ENCODE data around the gene VWA3A.

DNA sequence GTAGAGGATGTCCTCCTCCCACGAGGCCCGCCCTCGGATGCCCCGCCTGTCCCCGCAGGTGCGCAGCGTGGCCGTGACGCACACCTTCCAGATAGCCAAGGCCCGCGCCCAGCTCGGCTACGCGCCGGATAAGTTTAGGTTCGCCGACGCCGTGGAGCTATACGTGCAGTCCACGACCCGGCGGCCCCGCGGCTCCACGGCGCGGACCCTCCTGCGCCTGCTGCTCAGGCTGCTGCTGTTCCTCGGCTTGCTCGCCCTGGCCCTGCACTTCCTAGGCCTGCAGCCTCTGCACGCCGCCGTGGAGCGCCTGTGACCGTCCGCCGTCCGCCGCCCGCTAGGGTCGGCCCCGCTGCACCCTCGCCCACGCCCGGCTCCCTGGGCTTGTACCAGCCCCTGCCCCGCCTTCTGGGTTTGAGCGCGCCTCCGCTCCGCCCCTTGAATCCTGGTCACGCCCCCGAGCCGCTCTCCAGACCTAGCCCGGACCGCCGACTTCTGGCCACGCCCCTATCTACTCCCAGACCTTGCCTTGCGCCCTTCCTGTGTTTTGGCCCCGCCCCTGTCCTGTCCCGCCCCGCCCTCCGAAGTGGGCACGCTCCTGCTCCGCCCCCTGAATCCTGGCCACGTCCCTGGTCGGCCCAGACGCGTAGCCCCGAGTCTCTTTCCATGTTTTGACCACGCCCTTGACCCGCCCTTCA is 97.9 kb downstream of the VWA3A start:
- TF ChIP-seq ZNF274 (IDR thresholded peaks at IDR 0.05; ENCODE audit: low read depth, low read length) (no peak), RAD21 (IDR thresholded peaks at IDR 0.05; ENCODE audit: low read depth) (no peak), EZH2 (IDR thresholded peaks at IDR 0.05) (no peak), POLR2AphosphoS5 (IDR thresholded peaks at IDR 0.05; ENCODE audit: low read depth, low read length) (peak; percentile 46; the same call in 1 of the 2 replicates), EZH2phosphoT487 (IDR thresholded peaks at IDR 0.05; ENCODE audit: borderline replicate concordance) (no peak)
- TF ChIP-seq, protein P1, sequence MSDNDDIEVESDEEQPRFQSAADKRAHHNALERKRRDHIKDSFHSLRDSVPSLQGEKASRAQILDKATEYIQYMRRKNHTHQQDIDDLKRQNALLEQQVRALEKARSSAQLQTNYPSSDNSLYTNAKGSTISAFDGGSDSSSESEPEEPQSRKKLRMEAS (IDR thresholded peaks at IDR 0.05): no peak
- TF ChIP-seq, protein P2, sequence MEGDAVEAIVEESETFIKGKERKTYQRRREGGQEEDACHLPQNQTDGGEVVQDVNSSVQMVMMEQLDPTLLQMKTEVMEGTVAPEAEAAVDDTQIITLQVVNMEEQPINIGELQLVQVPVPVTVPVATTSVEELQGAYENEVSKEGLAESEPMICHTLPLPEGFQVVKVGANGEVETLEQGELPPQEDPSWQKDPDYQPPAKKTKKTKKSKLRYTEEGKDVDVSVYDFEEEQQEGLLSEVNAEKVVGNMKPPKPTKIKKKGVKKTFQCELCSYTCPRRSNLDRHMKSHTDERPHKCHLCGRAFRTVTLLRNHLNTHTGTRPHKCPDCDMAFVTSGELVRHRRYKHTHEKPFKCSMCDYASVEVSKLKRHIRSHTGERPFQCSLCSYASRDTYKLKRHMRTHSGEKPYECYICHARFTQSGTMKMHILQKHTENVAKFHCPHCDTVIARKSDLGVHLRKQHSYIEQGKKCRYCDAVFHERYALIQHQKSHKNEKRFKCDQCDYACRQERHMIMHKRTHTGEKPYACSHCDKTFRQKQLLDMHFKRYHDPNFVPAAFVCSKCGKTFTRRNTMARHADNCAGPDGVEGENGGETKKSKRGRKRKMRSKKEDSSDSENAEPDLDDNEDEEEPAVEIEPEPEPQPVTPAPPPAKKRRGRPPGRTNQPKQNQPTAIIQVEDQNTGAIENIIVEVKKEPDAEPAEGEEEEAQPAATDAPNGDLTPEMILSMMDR (IDR thresholded peaks at IDR 0.05 in 2 of 3, conservative IDR thresholded peaks at IDR 0.05 in 1 of 3; ENCODE audit: borderline replicate concordance in 1 of 3, insufficient read depth in 1 of 3, low read depth in 2 of 3, low read length in 2 of 3): no peak
- TF ChIP-seq, protein P3, sequence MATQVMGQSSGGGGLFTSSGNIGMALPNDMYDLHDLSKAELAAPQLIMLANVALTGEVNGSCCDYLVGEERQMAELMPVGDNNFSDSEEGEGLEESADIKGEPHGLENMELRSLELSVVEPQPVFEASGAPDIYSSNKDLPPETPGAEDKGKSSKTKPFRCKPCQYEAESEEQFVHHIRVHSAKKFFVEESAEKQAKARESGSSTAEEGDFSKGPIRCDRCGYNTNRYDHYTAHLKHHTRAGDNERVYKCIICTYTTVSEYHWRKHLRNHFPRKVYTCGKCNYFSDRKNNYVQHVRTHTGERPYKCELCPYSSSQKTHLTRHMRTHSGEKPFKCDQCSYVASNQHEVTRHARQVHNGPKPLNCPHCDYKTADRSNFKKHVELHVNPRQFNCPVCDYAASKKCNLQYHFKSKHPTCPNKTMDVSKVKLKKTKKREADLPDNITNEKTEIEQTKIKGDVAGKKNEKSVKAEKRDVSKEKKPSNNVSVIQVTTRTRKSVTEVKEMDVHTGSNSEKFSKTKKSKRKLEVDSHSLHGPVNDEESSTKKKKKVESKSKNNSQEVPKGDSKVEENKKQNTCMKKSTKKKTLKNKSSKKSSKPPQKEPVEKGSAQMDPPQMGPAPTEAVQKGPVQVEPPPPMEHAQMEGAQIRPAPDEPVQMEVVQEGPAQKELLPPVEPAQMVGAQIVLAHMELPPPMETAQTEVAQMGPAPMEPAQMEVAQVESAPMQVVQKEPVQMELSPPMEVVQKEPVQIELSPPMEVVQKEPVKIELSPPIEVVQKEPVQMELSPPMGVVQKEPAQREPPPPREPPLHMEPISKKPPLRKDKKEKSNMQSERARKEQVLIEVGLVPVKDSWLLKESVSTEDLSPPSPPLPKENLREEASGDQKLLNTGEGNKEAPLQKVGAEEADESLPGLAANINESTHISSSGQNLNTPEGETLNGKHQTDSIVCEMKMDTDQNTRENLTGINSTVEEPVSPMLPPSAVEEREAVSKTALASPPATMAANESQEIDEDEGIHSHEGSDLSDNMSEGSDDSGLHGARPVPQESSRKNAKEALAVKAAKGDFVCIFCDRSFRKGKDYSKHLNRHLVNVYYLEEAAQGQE (IDR thresholded peaks at IDR 0.05; ENCODE audit: low read depth): no peak

Data from HCT116 (cell line).